ENCODE data around the gene SHPK.

- TF ChIP-seq POLR2A (IDR thresholded peaks at IDR 0.05) (no peak), CTCF (IDR thresholded peaks at IDR 0.05) (no peak)
These were observed 53.1 kb downstream of the SHPK start for GRCh38 chr17:3582915-3583314.
